GM18520 (cell line): ENCODE data around the gene ULK2.

Source experiments
- ATAC-seq: cut with Tn5 transposase; IDR thresholded peaks from one replicate; pipeline ENCODE4 v1.9.1; 2021; ENCODE audit not compliant: unreplicated experiment

The ULK2 gene

GRCh38 chr17:19750020-19750572, 117.6 kb downstream of the ULK2 start:
- no peak for ATAC-seq

GRCh38 chr17:19748807-19749193, 118.9 kb downstream of the ULK2 start:
- ATAC-seq: no peak

DNA sequence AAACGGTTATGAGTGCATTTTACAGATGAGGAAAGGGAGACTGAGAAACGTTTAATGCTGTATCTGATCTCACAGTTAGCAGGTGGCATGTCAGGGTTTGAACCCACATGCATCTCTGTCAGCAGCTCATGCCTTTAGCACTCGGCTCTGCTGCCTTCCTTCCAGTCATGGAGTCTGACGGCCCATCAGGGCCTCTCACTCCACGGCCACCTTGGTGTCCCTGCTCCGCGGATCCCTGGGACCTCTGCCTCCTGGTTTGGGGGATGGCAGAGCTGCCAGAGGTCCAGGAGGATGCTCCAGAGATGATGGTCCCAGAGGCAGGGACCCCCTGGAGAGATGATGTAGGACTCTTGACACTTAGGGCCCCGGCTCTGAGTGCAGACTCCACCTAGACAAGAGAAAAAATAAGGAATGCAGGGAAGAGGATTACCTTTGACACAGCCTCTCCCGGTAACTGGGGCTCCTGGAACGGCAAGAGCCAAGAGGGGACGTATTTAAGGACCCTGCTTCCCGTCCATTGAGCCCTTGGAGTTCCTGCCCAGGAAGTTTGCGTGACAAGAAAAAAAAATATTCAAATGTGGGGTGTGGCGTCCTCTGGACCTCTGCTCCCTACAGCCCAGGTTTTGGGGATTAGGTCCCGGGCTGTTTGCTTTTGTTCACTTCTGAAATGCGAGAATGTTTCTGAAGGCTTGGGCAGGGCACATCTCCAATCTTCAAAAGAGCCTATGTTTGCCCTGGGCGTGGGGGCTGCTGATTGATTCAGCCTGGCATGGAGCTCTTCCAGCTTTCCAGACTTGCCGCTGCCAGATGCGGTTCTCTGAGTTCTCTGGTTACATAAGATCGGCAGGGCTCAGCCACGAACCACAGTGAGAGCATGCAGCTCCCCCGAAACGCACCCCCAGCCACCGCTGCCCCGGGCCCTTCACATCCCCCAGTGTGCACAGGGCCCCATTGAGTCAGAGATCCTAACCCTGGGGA, 119.6 kb downstream of the ULK2 start, which contains the start of gene ALDH3A1:
TSS of gene ALDH3A1 (minus strand) at position 470 of the 978 bp plus-strand sequence. CDS start 3,169 bp downstream, outside the sequence.
- no peak for ATAC-seq

- ATAC-seq: no peak
These were observed 120.5 kb downstream of the ULK2 start for GRCh38 chr17:19747159-19747719.

GRCh38 chr17:19746517-19746916, 121.2 kb downstream of the ULK2 start:
- no peak for ATAC-seq

GRCh38 chr17:19744922-19745757, 122.6 kb downstream of the ULK2 start:
- ATAC-seq: no peak

- no peak for ATAC-seq
These were observed 123.2 kb downstream of the ULK2 start for GRCh38 chr17:19744492-19744891.

DNA sequence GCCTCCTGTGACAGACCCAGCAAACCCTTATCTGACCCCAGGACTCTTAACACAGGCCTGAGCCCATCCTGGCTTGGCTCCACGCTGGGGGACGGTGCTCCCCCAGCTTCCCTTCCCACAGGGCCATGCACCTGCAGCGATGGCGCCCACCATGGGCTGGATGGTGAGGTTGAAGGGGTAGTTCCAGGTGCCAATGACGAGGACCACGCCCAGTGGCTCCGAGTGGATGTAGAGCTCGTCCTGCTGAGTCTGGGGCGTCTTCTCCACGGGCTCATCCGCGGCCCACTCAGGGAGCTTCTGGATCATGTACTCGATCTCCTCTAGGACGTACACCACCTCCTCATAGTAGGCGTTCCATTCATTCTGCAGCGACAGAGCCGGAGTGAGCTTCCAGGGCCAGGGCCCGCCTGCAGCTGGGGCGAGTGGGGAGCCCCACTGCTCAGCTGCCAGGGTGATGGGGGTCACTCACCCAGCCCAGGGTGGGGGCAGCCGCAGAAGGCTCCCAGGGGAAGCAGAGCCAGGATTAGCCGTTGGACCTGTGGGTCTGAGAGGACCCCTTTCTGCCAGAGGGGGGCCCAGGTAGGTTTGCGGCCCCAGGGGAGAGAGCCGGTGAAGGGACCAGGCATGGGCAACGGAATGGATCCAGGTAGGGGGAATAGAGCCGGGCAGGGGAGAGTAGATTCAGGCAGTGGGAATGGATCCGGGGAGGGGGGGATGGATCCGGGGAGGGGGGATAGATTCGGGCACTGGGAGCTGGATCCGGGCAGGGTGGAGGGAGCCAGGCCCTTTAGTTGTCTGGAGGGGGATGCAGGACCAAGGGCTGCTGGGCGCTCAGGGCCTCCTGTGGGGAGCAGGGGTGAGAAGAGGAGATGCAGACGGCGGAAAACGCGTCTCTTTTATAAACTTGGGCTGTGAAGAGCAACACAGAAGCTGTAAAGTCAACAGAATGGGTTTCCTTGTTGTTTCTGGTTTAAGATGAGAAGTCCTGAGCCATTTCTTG, 124.3 kb downstream of the ULK2 start:
- no peak for ATAC-seq

- ATAC-seq: no peak
These were observed 125.2 kb downstream of the ULK2 start for GRCh38 chr17:19742495-19742894.

- ATAC-seq: no peak
These were observed 125.8 kb downstream of the ULK2 start for GRCh38 chr17:19741832-19742457.

DNA sequence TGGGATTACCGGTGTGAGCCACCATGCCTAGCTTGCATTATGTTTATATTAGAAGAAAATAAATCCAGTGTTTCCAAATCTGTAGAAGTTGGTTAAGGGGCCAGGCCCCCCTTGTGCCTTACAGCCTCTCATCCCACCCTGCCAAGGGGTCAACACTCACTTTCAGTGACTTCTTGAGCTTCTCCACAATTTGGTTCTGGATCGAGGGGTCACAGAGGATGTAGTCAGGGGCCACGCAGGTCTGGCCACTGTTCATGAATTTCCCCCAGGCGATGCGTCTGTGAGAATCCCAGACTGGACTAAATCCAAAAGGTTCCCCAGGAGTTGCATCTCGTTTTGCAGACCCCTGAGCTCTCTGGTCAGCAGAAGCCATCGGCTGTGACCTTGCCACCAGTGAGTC, 126.8 kb downstream of the ULK2 start:
- ATAC-seq: no peak

GRCh38 chr17:19739241-19740201, 128.2 kb downstream of the ULK2 start:
- no peak for ATAC-seq

- no peak for ATAC-seq
These were observed 129.0 kb downstream of the ULK2 start for GRCh38 chr17:19738757-19739156.

DNA sequence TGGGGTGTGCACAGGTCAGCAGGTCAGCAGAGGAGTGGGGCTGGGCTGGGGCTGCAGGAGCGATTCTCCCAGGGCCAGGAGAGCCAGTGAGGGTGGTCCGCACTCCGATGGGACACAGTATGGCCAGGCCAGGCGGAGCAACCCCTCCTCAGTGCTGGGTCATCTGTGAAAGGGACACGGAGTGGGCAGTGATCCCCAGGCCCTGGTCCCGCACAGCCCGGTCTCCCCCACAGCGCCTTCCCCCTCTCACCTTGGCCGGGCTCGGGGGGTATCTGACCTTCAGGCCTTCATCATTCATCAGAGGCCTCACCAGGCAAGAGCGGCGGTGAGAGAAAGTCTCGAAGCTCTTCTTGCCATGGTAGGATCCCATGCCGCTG, 129.7 kb downstream of the ULK2 start:
- ATAC-seq: no peak

DNA sequence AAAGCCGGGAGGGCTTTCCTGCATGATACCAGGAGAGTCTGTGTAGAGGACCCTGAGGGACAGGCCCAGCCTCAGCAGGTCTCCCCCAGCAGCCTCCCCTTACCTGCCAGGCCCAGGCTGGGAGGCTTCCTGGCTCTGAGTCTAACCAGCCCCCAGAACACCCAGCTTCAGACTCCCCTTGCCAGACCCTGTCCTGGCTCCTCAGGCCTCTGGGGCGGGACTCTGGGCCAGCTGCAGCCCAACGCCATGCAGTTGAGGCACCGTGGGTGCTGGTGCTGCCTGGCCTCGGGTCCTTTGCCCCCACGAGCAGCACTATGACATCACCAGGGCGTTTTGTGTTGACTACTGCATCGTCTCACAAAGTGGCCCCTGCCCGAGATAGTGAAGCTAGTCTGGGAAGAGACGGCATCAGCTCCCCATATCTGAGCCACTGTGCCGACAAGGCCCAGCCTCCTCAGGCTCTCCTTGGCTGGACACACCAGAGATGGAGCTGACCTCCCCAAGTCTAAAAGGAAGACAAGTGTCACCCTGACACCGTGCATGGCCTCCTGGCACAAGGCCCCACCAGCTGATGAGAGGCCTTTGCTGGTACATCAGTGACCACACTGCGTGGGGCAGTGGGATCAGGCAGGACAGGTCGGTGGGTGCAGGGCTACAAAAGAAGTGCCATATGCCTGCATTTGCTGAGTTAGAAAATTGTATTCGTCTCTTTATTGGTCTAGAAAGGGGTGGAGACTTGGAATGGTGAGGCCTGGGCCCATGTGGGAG, 130.2 kb downstream of the ULK2 start:
- ATAC-seq: no peak

GRCh38 chr17:19736071-19736470, 131.7 kb downstream of the ULK2 start:
- no peak for ATAC-seq

- ATAC-seq: no peak
These were observed 133.7 kb downstream of the ULK2 start for GRCh38 chr17:19733953-19734526.
